IPS-18a (cell line): Measurements from ENCODE around the gene RAB34.
"Not testable (repeated sequence)": the region's sequence is repeated elsewhere in the genome, so short reads cannot be mapped to it uniquely, and the experiment has no call there.

ENCODE experiments used
- H3K27ac ChIP-seq: one replicate; pipeline ENCODE4 v1.5.1; 2013; ENCODE audit warnings: low read length
- H3K27me3 ChIP-seq: one replicate; pipeline ENCODE4 v1.6.1; 2013; ENCODE audit warnings: mild to moderate bottlenecking, low read length; ENCODE audit not compliant: control insufficient read depth, insufficient read depth
- H3K36me3 ChIP-seq: one replicate; pipeline ENCODE4 v1.6.1; 2013; ENCODE audit warnings: low read depth, low read length; ENCODE audit not compliant: control insufficient read depth
- H3K4me1 ChIP-seq: one replicate; pipeline ENCODE4 v1.6.1; 2013; ENCODE audit warnings: low read depth, low read length; ENCODE audit not compliant: control insufficient read depth
- H3K4me3 ChIP-seq: one replicate; pipeline ENCODE4 v1.5.1; 2013; ENCODE audit warnings: low read length
- H3K9ac ChIP-seq: one replicate; pipeline ENCODE4 v1.6.1; 2013; ENCODE audit warnings: mild to moderate bottlenecking, low read length, moderate library complexity
- H3K9me3 ChIP-seq: one replicate; pipeline ENCODE4 v1.6.1; 2013; ENCODE audit warnings: low read depth, low read length; ENCODE audit not compliant: control insufficient read depth

The RAB34 gene

GRCh38 chr17:28744104-28744971 is 26.7 kb upstream of the RAB34 start:
- Histone ChIP-seq H3K9me3 (no peaks in the 10 kb centered on the region), H3K9ac (peak overlapping the region; percentile 99), H3K4me3 (peak overlapping the region; percentile 99), H3K4me1 (peaks cover 20% of the 10 kb centered on the region), H3K27me3 (no peaks in the 10 kb centered on the region), H3K27ac (peak overlapping the region; percentile 99), H3K36me3 (peaks cover 29% of the 10 kb centered on the region)

- Histone ChIP-seq H3K36me3 (peaks cover 24% of the 10 kb centered on the region), H3K27me3 (no peaks in the 10 kb centered on the region), H3K4me1 (peaks cover 20% of the 10 kb centered on the region), H3K27ac (peak within 1 kb of the TSS; percentile 99), H3K9ac (peak within 1 kb of the TSS; percentile 99), H3K4me3 (peak within 1 kb of the TSS; percentile 99), H3K9me3 (no peaks in the 10 kb centered on the region)
These were observed 25.8 kb upstream of the RAB34 start, which contains the start of gene TRAF4 for GRCh38 chr17:28743243-28744103. TRAF4 (plus strand) TSS chr17:28744011; CDS start chr17:28744113, 102 bp downstream.

GRCh38 chr17:28741358-28742349 is 24.0 kb upstream of the RAB34 start:
- Histone ChIP-seq H3K9me3 (no peaks in the 10 kb centered on the region), H3K4me3 (no peak overlapping the region), H3K36me3 (peaks cover 8% of the 10 kb centered on the region), H3K27ac (no peak overlapping the region), H3K27me3 (no peaks in the 10 kb centered on the region), H3K9ac (no peak overlapping the region), H3K4me1 (peaks cover 12% of the 10 kb centered on the region)

DNA sequence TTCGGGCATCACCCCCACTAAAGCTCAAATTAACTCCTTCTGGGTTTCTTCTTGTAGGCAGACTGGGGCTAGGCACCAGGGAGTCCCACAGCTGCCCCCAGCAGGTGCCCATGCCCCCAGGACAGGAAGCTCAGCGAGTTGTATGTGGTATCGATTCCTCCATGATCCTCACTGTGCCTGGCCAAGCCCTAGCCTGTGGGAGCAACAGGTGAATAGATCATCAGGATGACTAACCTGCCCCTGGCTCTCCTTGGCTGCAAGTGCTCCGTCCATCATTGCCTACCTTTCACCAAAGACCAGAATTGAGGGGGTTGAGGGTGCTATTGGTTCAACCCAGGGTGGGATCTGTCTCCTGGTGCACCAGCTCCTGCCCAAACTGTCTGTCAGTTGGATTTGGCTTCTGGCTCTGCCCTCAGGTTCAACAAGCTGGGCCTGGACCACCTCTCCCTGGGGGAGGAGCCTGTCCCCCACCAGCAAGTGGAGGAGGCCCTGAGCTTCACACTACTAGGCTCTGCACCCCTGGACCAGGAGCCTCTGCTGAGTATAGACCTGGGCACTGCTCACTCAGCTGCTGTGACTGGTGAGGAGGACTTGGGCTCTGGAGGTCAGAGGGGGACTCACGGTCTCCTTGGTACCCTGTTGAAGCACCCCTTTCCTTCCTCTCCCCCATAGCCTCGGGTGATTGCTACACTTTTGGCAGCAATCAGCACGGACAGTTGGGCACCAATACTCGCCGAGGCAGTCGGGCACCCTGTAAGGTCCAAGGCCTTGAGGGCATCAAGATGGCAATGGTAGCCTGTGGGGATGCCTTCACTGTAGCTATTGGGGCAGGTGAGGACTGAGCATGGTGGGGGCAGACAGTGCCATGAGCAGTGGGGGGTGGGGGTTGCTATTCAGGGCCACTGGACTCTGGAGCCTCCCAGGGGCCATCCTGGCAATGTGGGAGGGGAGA is 23.0 kb upstream of the RAB34 start:
- H3K9ac ChIP-seq, result no peak overlapping the region
- no peaks in the 10 kb centered on the region for H3K9me3 ChIP-seq
- H3K36me3 ChIP-seq, result peaks cover 4% of the 10 kb centered on the region
- H3K27me3 ChIP-seq, result no peaks in the 10 kb centered on the region
- H3K27ac ChIP-seq, result no peak overlapping the region
- peaks cover 3% of the 10 kb centered on the region for H3K4me1 ChIP-seq
- H3K4me3 ChIP-seq, result no peak overlapping the region

DNA sequence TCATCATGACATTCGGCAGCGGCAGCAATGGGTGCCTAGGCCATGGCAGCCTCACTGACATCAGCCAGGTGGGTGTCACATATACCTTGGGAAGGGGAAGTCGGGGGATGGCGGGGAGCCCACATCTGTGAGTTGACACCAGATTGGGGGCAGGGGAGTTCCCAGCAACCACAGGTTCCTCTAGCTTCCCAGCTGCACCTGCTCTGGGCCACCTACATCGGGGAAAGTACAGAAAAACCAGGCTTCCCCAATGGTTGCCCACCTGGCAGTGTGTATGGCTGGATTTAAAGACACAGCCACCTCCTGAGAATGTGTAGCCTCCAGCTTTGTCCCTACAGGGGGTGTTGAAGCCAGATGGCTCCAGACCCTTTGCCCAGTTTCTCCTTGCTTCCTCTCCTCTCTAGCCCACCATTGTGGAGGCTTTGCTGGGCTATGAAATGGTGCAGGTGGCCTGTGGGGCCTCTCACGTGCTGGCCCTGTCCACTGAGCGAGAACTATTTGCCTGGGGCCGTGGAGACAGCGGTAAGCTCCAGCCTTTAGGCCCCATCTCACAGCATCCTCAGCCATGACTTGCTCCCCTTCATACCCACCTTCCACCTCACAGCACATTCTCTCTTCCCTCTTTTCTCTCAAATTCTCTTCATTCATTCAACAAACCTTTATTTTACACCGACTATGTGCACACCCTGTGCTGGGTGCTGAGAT is 21.2 kb upstream of the RAB34 start:
- Histone ChIP-seq H3K36me3 (peaks cover 4% of the 10 kb centered on the region), H3K27ac (no peak overlapping the region), H3K4me3 (no peak overlapping the region), H3K4me1 (no peaks in the 10 kb centered on the region), H3K9ac (no peak overlapping the region), H3K9me3 (no peaks in the 10 kb centered on the region), H3K27me3 (no peaks in the 10 kb centered on the region)

DNA sequence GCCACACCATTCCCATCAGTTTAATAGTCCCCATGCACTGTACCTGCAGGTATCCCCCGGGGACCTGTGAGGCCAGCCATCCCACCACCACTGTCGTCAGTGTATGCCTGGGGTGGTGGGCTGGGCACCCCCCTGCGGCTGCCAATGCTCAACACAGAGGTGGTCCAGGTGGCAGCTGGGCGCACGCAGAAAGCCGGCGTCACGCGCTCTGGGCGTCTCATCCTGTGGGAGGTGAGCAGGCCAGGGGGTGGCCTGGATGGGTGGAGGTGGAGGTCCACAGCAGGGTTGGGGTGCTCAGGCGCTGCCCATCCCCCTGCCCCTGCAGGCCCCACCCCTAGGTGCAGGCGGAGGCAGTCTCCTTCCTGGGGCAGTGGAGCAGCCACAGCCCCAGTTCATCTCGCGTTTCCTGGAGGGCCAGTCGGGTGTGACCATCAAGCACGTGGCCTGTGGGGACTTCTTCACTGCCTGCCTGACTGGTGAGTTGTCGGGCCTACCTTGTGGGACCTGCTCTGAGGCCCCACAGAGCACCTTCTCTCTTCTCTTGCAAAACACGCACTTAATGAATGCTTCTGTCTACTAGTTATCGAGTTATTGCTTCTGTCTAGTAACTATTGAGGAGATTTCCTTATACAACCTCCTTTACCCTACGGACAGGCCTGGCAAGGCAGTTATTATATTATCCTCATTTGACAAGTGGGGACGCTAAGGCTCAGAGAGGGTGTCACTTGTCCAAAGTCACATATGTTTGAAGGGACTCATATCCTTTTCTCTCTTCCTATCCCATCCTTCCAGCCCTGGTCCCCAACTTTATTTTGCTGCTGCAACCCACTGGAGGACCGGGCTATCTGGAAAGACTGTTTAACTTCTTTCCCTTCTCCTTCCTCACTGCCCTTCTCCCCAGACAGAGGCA is 20.4 kb upstream of the RAB34 start:
- no peaks in the 10 kb centered on the region for H3K4me1 ChIP-seq
- peaks cover 4% of the 10 kb centered on the region for H3K36me3 ChIP-seq
- no peaks in the 10 kb centered on the region for H3K27me3 ChIP-seq
- H3K9ac ChIP-seq, result no peak overlapping the region
- no peak overlapping the region for H3K27ac ChIP-seq
- no peak overlapping the region for H3K4me3 ChIP-seq
- no peaks in the 10 kb centered on the region for H3K9me3 ChIP-seq

- Histone ChIP-seq H3K4me1 (no peaks in the 10 kb centered on the region), H3K9ac (no peak overlapping the region), H3K9me3 (no peaks in the 10 kb centered on the region), H3K27ac (no peak overlapping the region), H3K36me3 (peaks cover 4% of the 10 kb centered on the region), H3K4me3 (no peak overlapping the region), H3K27me3 (no peaks in the 10 kb centered on the region)
These were observed 19.6 kb upstream of the RAB34 start for GRCh38 chr17:28737316-28737715.

GRCh38 chr17:28735913-28736769 is 18.5 kb upstream of the RAB34 start:
- H3K4me1 ChIP-seq, H3K36me3 ChIP-seq, H3K9ac ChIP-seq, H3K27me3 ChIP-seq, H3K4me3 ChIP-seq, H3K9me3 ChIP-seq, H3K27ac ChIP-seq: not testable (repeated sequence)
